GM23248 (cell line): Measurements from ENCODE around the gene FKBP1B. TPM values are rescaled to one million over a fixed set of nuclear protein-coding genes. Genes with fewer than 3 reads are reported as not detected.

Experiments used
- DNase-seq: peaks from one replicate; pipeline ENCODE4 v3.0.0-alpha.2; 2015
- H2AFZ ChIP-seq: fragments of 200-600 bp; sonication (generic); 2 replicates; pipeline ENCODE4 v1.6.1; 2016; ENCODE audit warnings: antibody characterized with exemption
- H3F3A ChIP-seq: fragments of 200-600 bp; sonication (generic); 2 replicates; pipeline ENCODE4 v1.6.1; 2016; ENCODE audit warnings: mild to moderate bottlenecking, antibody characterized with exemption, mixed run types; ENCODE audit not compliant: insufficient read depth
- H3K27ac ChIP-seq: fragments of 200-600 bp; sonication (generic); 2 replicates; pipeline ENCODE4 v1.5.1; 2016; ENCODE audit warnings: mild to moderate bottlenecking
- H3K27me3 ChIP-seq: fragments of 200-600 bp; sonication (generic); replicated peaks from 2 replicates; pipeline ENCODE4 v1.6.1; 2016; ENCODE audit warnings: mild to moderate bottlenecking; ENCODE audit not compliant: insufficient read depth
- H3K36me3 ChIP-seq: fragments of 200-600 bp; sonication (generic); 2 replicates; pipeline ENCODE4 v1.6.1; 2016; ENCODE audit warnings: low read depth, mild to moderate bottlenecking
- H3K4me1 ChIP-seq: fragments of 200-600 bp; sonication (generic); 2 replicates; pipeline ENCODE4 v1.6.1; 2016; ENCODE audit warnings: mild to moderate bottlenecking; ENCODE audit not compliant: insufficient read depth
- H3K4me2 ChIP-seq: fragments of 200-600 bp; sonication (generic); one replicate; pipeline ENCODE4 v1.6.1; 2016; ENCODE audit warnings: mild to moderate bottlenecking; ENCODE audit not compliant: unreplicated experiment
- H3K4me3 ChIP-seq: fragments of 200-600 bp; sonication (generic); 2 replicates; pipeline ENCODE4 v1.5.1; 2016; ENCODE audit warnings: mild to moderate bottlenecking
- H3K79me2 ChIP-seq: fragments of 200-600 bp; sonication (generic); 2 replicates; pipeline ENCODE4 v1.6.1; 2016; ENCODE audit warnings: mild to moderate bottlenecking; ENCODE audit not compliant: insufficient read depth
- H3K9ac ChIP-seq: fragments of 200-600 bp; sonication (generic); 2 replicates; pipeline ENCODE4 v1.6.1; 2016; ENCODE audit warnings: mild to moderate bottlenecking
- H3K9me2 ChIP-seq: fragments of 200-600 bp; sonication (generic); 2 replicates; pipeline ENCODE4 v1.6.1; 2016; ENCODE audit warnings: mixed run types, mild to moderate bottlenecking, moderate library complexity; ENCODE audit not compliant: insufficient read depth
- H3K9me3 ChIP-seq: fragments of 200-600 bp; sonication (generic); one replicate; pipeline ENCODE4 v1.6.1; 2017; ENCODE audit warnings: low read depth
- H4K20me1 ChIP-seq: fragments of 200-600 bp; sonication (generic); 2 replicates; pipeline ENCODE4 v1.6.0; 2016; ENCODE audit not compliant: insufficient read depth
- EZH2 ChIP-seq: fragments of 200-600 bp; sonication (generic); IDR thresholded peaks from 2 replicates; pipeline ENCODE4 v1.6.1; 2018; ENCODE audit warnings: antibody characterized with exemption, mild to moderate bottlenecking; ENCODE audit not compliant: insufficient read depth, poor library complexity, severe bottlenecking
- EZH2phosphoT487 ChIP-seq: fragments of 200-600 bp; sonication (generic); IDR thresholded peaks from 2 replicates; pipeline ENCODE4 v1.6.1; 2018; ENCODE audit warnings: antibody characterized with exemption, moderate library complexity, mild to moderate bottlenecking, low read depth; ENCODE audit not compliant: insufficient read depth
- WGBS, 2 experiments: methylation state at CpG; one replicate each; pipeline ENCODE4 v1.1.6; 2015 to 2017; ENCODE audit warnings: low lambda C conversion rate in 2 of 2, low coverage in 1 of 2; ENCODE audit errors: missing lambda C conversion rate in 2 of 2; 5-methylcytosine and 5-hydroxymethylcytosine counted together
- in situ Hi-C: fragments of 300-500 bp; cut with MboI; formaldehyde crosslinking; loops from 2 replicates; pipeline ENCODE4 v1.15.0; 2020
- polyA plus RNA-seq: library from polyadenylated mRNA; unstranded; fragments of >200 nt; fragmentation: Nextera tagmentation; extraction: Ambion mirVana; gene quantifications from 2 replicates; pipeline ENCODE4 v1.2.1, GENCODE V29; 2016
- total RNA-seq: library from RNA; depleted of rRNA; stranded (reverse); fragments of >200 nt; shearing (Covaris generic); gene quantifications from 2 replicates; pipeline ENCODE4 v1.2.3, GENCODE V29; 2014

FKBP1B gene
- total and polyA plus RNA-seq, 2 experiments from 2014 or later = 7.5 to 8.7 TPM

GRCh38 chr2:24077879-24078278 lies 28.3 kb downstream of the FKBP1B start:
- peak overlapping the region; percentile 89 for H3K4me3 ChIP-seq
- no peaks in the 10 kb centered on the region for H3K9me2 ChIP-seq
- DNase-seq = no peak
- peak overlapping the region; percentile 86 for H3K9ac ChIP-seq
- peak overlapping the region; percentile 68; the same call in 1 of the 2 replicates for H3K27ac ChIP-seq
- H3K4me2 ChIP-seq = peak overlapping the region; percentile 65
- peaks cover 8% of the 10 kb centered on the region; the same call in 1 of the 2 replicates for H3K4me1 ChIP-seq
- peaks cover 26% of the 10 kb centered on the region for H3F3A ChIP-seq
- peak overlapping the region; percentile 88 for H2AFZ ChIP-seq
- peaks cover 18% of the 10 kb centered on the region for H3K36me3 ChIP-seq
- WGBS, 2 experiments = 68 to 78% methylated on average over 2 of the region's 2 CpGs
- H3K27me3 ChIP-seq = no peaks in the 10 kb centered on the region
- peaks cover 34% of the 10 kb centered on the region for H3K79me2 ChIP-seq
- no peaks in the 10 kb centered on the region for H4K20me1 ChIP-seq
- no peaks in the 10 kb centered on the region for H3K9me3 ChIP-seq
- in situ Hi-C loops = no loop called here
- TF ChIP-seq EZH2phosphoT487 (no peak), EZH2 (no peak)

- no peak overlapping the region for H3K4me3 ChIP-seq
- 0 out of 2 replicates have a peak, but pooled peaks cover 6% of the 10 kb centered on the region for H3K4me1 ChIP-seq
- 18 to 21% methylated on average over 2 of the region's 2 CpGs for WGBS, 2 experiments
- peaks cover 6% of the 10 kb centered on the region; the same call in 1 of the 2 replicates for H3K36me3 ChIP-seq
- peaks cover 33% of the 10 kb centered on the region for H3F3A ChIP-seq
- no peak overlapping the region for H3K4me2 ChIP-seq
- H3K9me2 ChIP-seq = no peaks in the 10 kb centered on the region
- no peak for DNase-seq
- no peaks in the 10 kb centered on the region for H3K9me3 ChIP-seq
- no peak overlapping the region for H3K9ac ChIP-seq
- TF ChIP-seq EZH2phosphoT487 (no peak), EZH2 (no peak)
- H4K20me1 ChIP-seq = no peaks in the 10 kb centered on the region
- H3K79me2 ChIP-seq = peaks cover 13% of the 10 kb centered on the region
- no peaks in the 10 kb centered on the region for H3K27me3 ChIP-seq
- no peak overlapping the region for H2AFZ ChIP-seq
- H3K27ac ChIP-seq = no peak overlapping the region
- in situ Hi-C loops = no loop called here
These were observed 31.2 kb downstream of the FKBP1B start for GRCh38 chr2:24080701-24081100.

- in situ Hi-C loops = no loop called here
- TF ChIP-seq EZH2phosphoT487 = no peak
- TF ChIP-seq EZH2 = no peak
- 69 to 75% methylated on average over 8 of the region's 8 CpGs for WGBS, 2 experiments
These were observed 33.4 kb downstream of the FKBP1B start for GRCh38 chr2:24082787-24083566.

GRCh38 chr2:24083567-24084385 lies 34.2 kb downstream of the FKBP1B start:
- no peaks in the 10 kb centered on the region for H4K20me1 ChIP-seq
- H3K9me3 ChIP-seq = no peaks in the 10 kb centered on the region
- in situ Hi-C loops = no loop called here
- peak overlapping the region; percentile 87 for H3K9ac ChIP-seq
- WGBS, 2 experiments = 1 to 2% methylated on average over 30 of the region's 30 CpGs
- TF ChIP-seq EZH2 = no peak
- TF ChIP-seq EZH2phosphoT487 = no peak
- H3K27me3 ChIP-seq = no peaks in the 10 kb centered on the region
- H3K4me3 ChIP-seq = peak overlapping the region; percentile 90
- peak overlapping the region; percentile 77 for H3K27ac ChIP-seq
- H2AFZ ChIP-seq = peak overlapping the region; percentile 97
- no peaks in the 10 kb centered on the region for H3K9me2 ChIP-seq
- H3K4me2 ChIP-seq = peak overlapping the region; percentile 93
- H3K4me1 ChIP-seq = 0 out of 2 replicates have a peak, but pooled peaks cover 6% of the 10 kb centered on the region
- H3K79me2 ChIP-seq = peaks cover 12% of the 10 kb centered on the region; the same call in 1 of the 2 replicates
- H3F3A ChIP-seq = peaks cover 13% of the 10 kb centered on the region
- peak; percentile 83 for DNase-seq
- peaks cover 6% of the 10 kb centered on the region; the same call in 1 of the 2 replicates for H3K36me3 ChIP-seq

More at GRCh38 chr2:24082787-24083566, 33.4 kb downstream of the FKBP1B start:
- Histone ChIP-seq H3K9ac (peak overlapping the region; percentile 87), H3K79me2 (peaks cover 12% of the 10 kb centered on the region; the same call in 1 of the 2 replicates), H3K27me3 (no peaks in the 10 kb centered on the region), H4K20me1 (no peaks in the 10 kb centered on the region), H3K4me2 (peak overlapping the region; percentile 93), H3K36me3 (peaks cover 6% of the 10 kb centered on the region; the same call in 1 of the 2 replicates), H3K4me1 (0 out of 2 replicates have a peak, but pooled peaks cover 6% of the 10 kb centered on the region), H3K9me2 (no peaks in the 10 kb centered on the region), H3K4me3 (peak overlapping the region; percentile 90), H2AFZ (peak overlapping the region; percentile 97), H3K27ac (peak overlapping the region; percentile 77), H3K9me3 (no peaks in the 10 kb centered on the region), H3F3A (peaks cover 21% of the 10 kb centered on the region)
- peak; percentile 4 for DNase-seq
